ENCODE data around the gene UBXN11. TPM values are rescaled to one million over a fixed set of nuclear protein-coding genes. Genes with fewer than 3 reads are reported as not detected.
"Not testable (repeated sequence)": the region's sequence is repeated elsewhere in the genome, so short reads cannot be mapped to it uniquely, and the experiment has no call there.

Gene UBXN11
- total RNA-seq, 4 donors from 2014 or later: 7.1 to 13.3 (median 10.1) TPM

- Histone ChIP-seq H3K4me1 (peaks cover 12 to 18% (median 14%) of the 10 kb centered on the region in 4 donors), H3K4me3 (no peak overlapping the region), H3K27ac (replicated peaks in 1 of 4) (no peak overlapping the region), H3K9me3 (no peaks in the 10 kb centered on the region), H3K27me3 (peaks cover 0 to 50% (median 25%) of the 10 kb centered on the region in 4 donors), H3K36me3 (no peaks in the 10 kb centered on the region)
- 86% methylated on average over 6 of the region's 7 CpGs for WGBS
- no peak for DNase-seq (ENCODE audit: extremely low spot score)
- intact Hi-C loops (cut with DNase I): no loop called here
- TF ChIP-seq POLR2AphosphoS5 (IDR thresholded peaks at IDR 0.05) (no peak), POLR2A (IDR thresholded peaks at IDR 0.05; ENCODE audit: low read depth) (no peak), CTCF (IDR thresholded peaks at IDR 0.05) (no peak), EP300 (IDR thresholded peaks at IDR 0.05) (no peak)
Measured at GRCh38 chr1:26337206-26337535, 30.7 kb upstream of the UBXN11 start.

GRCh38 chr1:26336477-26337205 lies 30.2 kb upstream of the UBXN11 start:
- Histone ChIP-seq H3K27ac (replicated peaks in 1 of 4) (no peak overlapping the region), H3K4me1 (peaks cover 12 to 18% (median 14%) of the 10 kb centered on the region in 4 donors), H3K4me3 (peak overlapping the region; percentile 48 to 62 (median 51)), H3K27me3 (peaks cover 0 to 55% (median 25%) of the 10 kb centered on the region in 4 donors), H3K9me3 (no peaks in the 10 kb centered on the region), H3K36me3 (no peaks in the 10 kb centered on the region)
- DNase-seq (ENCODE audit: extremely low spot score): no peak
- 34% methylated on average over 6 of the region's 52 CpGs for WGBS
- intact Hi-C loops (cut with DNase I): no loop called here
- no peak for TF ChIP-seq CTCF (IDR thresholded peaks at IDR 0.05)
- no peak for TF ChIP-seq EP300 (IDR thresholded peaks at IDR 0.05)
- TF ChIP-seq POLR2A (IDR thresholded peaks at IDR 0.05; ENCODE audit: low read depth): no peak
- TF ChIP-seq POLR2AphosphoS5 (IDR thresholded peaks at IDR 0.05): no peak

- H3K27me3 ChIP-seq: peaks cover 0 to 62% (median 28%) of the 10 kb centered on the region in 4 donors
- intact Hi-C loops (cut with DNase I): no loop called here
- no peaks in the 10 kb centered on the region for H3K9me3 ChIP-seq
- no peak overlapping the region for H3K27ac ChIP-seq (replicated peaks in 1 of 4)
- TF ChIP-seq EP300 (IDR thresholded peaks at IDR 0.05) (no peak), POLR2A (IDR thresholded peaks at IDR 0.05; ENCODE audit: low read depth) (no peak), CTCF (IDR thresholded peaks at IDR 0.05) (no peak), POLR2AphosphoS5 (IDR thresholded peaks at IDR 0.05) (no peak)
- H3K4me1 ChIP-seq: peaks cover 12 to 18% (median 14%) of the 10 kb centered on the region in 4 donors
- peak overlapping the region; percentile 48 to 62 (median 51) for H3K4me3 ChIP-seq
- no peak for DNase-seq (ENCODE audit: extremely low spot score)
- H3K36me3 ChIP-seq: no peaks in the 10 kb centered on the region
- 4% methylated on average over 36 of the region's 41 CpGs for WGBS
Measured at GRCh38 chr1:26335774-26336476, 29.5 kb upstream of the UBXN11 start.

- H3K4me3 ChIP-seq; H3K9me3 ChIP-seq; intact Hi-C loops (cut with DNase I); H3K27ac ChIP-seq (replicated peaks in 1 of 4); DNase-seq (ENCODE audit: extremely low spot score); H3K36me3 ChIP-seq: not testable (repeated sequence)
- 86% methylated on average over 8 of the region's 8 CpGs for WGBS
- peaks cover 12 to 18% (median 14%) of the 10 kb centered on the region in 4 donors for H3K4me1 ChIP-seq
- peaks cover 0 to 81% (median 28%) of the 10 kb centered on the region in 4 donors for H3K27me3 ChIP-seq
Measured at GRCh38 chr1:26333312-26333711, 26.9 kb upstream of the UBXN11 start.

GRCh38 chr1:26330276-26330675 lies 23.8 kb upstream of the UBXN11 start:
- Histone ChIP-seq H3K27ac (replicated peaks in 1 of 4) (no peak overlapping the region), H3K27me3 (peaks cover 0 to 69% (median 17%) of the 10 kb centered on the region in 4 donors), H3K4me1 (peaks cover 0 to under 1% (median 0%) of the 10 kb centered on the region in 4 donors), H3K4me3 (no peak overlapping the region), H3K9me3 (no peaks in the 10 kb centered on the region), H3K36me3 (no peaks in the 10 kb centered on the region)
- DNase-seq (ENCODE audit: extremely low spot score): no peak
- intact Hi-C loops (cut with DNase I): no loop called here
- whole genome bisulfite sequencing: 92% methylated on average over 5 of the region's 5 CpGs
- TF ChIP-seq POLR2A (IDR thresholded peaks at IDR 0.05; ENCODE audit: low read depth): no peak
- no peak for TF ChIP-seq EP300 (IDR thresholded peaks at IDR 0.05)
- no peak for TF ChIP-seq POLR2AphosphoS5 (IDR thresholded peaks at IDR 0.05)
- no peak for TF ChIP-seq CTCF (IDR thresholded peaks at IDR 0.05)

- H3K27me3 ChIP-seq: peaks cover 0 to 65% (median 11%) of the 10 kb centered on the region in 4 donors
- H3K4me3 ChIP-seq; H3K27ac ChIP-seq (replicated peaks in 1 of 4); DNase-seq (ENCODE audit: extremely low spot score); H3K36me3 ChIP-seq; intact Hi-C loops (cut with DNase I); H3K9me3 ChIP-seq; H3K4me1 ChIP-seq: not testable (repeated sequence)
- 98% methylated on average over 4 of the region's 4 CpGs for WGBS
Measured at GRCh38 chr1:26329380-26329779, 22.9 kb upstream of the UBXN11 start.

All from esophagus muscularis mucosa (tissue), 4 donors.